HepG2 (cell line): ENCODE data around the gene PXYLP1. TPM values are rescaled to one million over a fixed set of nuclear protein-coding genes. Genes with fewer than 3 reads are reported as not detected.

Source experiments
- ATAC-seq: fragments of 200-7000 bp; cut with Tn5 transposase; 3 replicates; pipeline ENCODE4 v1.9.1; 2020; ENCODE audit warnings: mild to moderate bottlenecking, moderate library complexity
- BruUV-seq: library from RNA; stranded (reverse); fragments of 400-500 nt; replicated peaks from 2 replicates; lab custom pipeline; 2021; lab: Mats Ljungman, UMichigan
- CTCF ChIA-PET: fragments of 300-600 bp; formaldehyde crosslinking; extraction: SDS; loops from one replicate; lab custom pipeline; 2021; ENCODE audit warnings: low total read pairs, inconsistent platforms, low intra/inter-chr PET ratio; lab: Yijun Ruan, JAX
- POLR2A ChIA-PET: fragments of 350-600 bp; sonication (Branson Sonifier 250); formaldehyde crosslinking; loops from one replicate; lab custom pipeline; 2020; ENCODE audit warnings: antibody characterized with exemption, inconsistent platforms; lab: Yijun Ruan, JAX
- DNase-seq: peaks from one replicate; pipeline ENCODE4 v3.0.0-alpha.2; 2015; ENCODE audit warnings: low spot score
- FAIRE-seq: peaks from 3 replicates; lab custom pipeline; 2011; peaks lifted over from hg19 to GRCh38; lab: Jason Lieb, UNC
- H2AFZ ChIP-seq: one replicate; pipeline ENCODE4 v1.6.1; 2011; ENCODE audit warnings: low read length, inconsistent platforms
- H3K27ac ChIP-seq: fragments of 300-600 bp; 3 replicates; pipeline ENCODE4 v1.8.0; 2011; ENCODE audit warnings: mixed run types, mild to moderate bottlenecking, mixed read lengths, low read length, inconsistent platforms; ENCODE audit not compliant: insufficient read depth; ENCODE audit errors: extremely low read length
- H3K27me3 ChIP-seq, 2 experiments: fragments of 200-600 bp in 1 of 2; 2 replicates in 1 of 2; 3 replicates in 1 of 2; pipeline versions ENCODE4 v1.6.0 to v1.8.0; 2011; ENCODE audit warnings: low read length in 2 of 2, mild to moderate bottlenecking in 2 of 2, moderate library complexity in 2 of 2, inconsistent platforms in 1 of 2; ENCODE audit not compliant: insufficient read depth in 2 of 2, control insufficient read depth in 1 of 2
- H3K36me3 ChIP-seq, 2 experiments: fragments of 200-600 bp in 1 of 2; replicated peaks in 1 of 2; 2 replicates in 1 of 2; 3 replicates in 1 of 2; pipeline versions ENCODE4 v1.5.1 to v1.8.0; 2011; ENCODE audit warnings: low read length in 2 of 2, inconsistent platforms in 1 of 2; ENCODE audit not compliant: insufficient read depth in 2 of 2, control insufficient read depth in 1 of 2
- H3K4me1 ChIP-seq: 2 replicates; pipeline ENCODE4 v1.5.1; 2012; ENCODE audit warnings: low read length, inconsistent platforms; ENCODE audit not compliant: insufficient read depth
- H3K4me2 ChIP-seq: 2 replicates; pipeline ENCODE4 v1.6.0; 2011; ENCODE audit warnings: low read depth, low read length, inconsistent platforms
- H3K4me3 ChIP-seq, 3 experiments: fragments of 200-600 bp in 1 of 3; sonication (generic), shearing (Covaris generic) in 1 of 3; replicated peaks in 1 of 3; 2 replicates each; pipeline ENCODE4 v1.5.1; 2011 to 2016; ENCODE audit warnings: low read length in 3 of 3, inconsistent platforms in 2 of 3, low read depth in 2 of 3, mild to moderate bottlenecking in 2 of 3, control low read depth in 1 of 3, mixed read lengths in 1 of 3; ENCODE audit not compliant: insufficient read depth in 1 of 3
- H3K79me2 ChIP-seq: one replicate; pipeline ENCODE4 v1.6.1; 2011; ENCODE audit warnings: low read length, inconsistent platforms; ENCODE audit not compliant: insufficient read depth
- H3K9ac ChIP-seq: 2 replicates; pipeline ENCODE4 v1.6.0; 2011; ENCODE audit warnings: mild to moderate bottlenecking, low read depth, low read length, inconsistent platforms; ENCODE audit not compliant: insufficient read depth
- H3K9me3 ChIP-seq: 2 replicates; pipeline ENCODE4 v1.5.1; 2012; ENCODE audit warnings: mild to moderate bottlenecking, low read length
- H4K20me1 ChIP-seq: 2 replicates; pipeline ENCODE4 v1.6.0; 2011; ENCODE audit warnings: inconsistent platforms, mild to moderate bottlenecking, low read length, moderate library complexity; ENCODE audit not compliant: insufficient read depth
- AKNA ChIP-seq: sonication (generic); formaldehyde crosslinking; IDR thresholded peaks from 2 replicates; pipeline ENCODE4 v1.4.0; 2020; ENCODE audit warnings: missing genetic modification reagents, borderline replicate concordance
- DR1 ChIP-seq: sonication (generic); formaldehyde crosslinking; IDR thresholded peaks from 2 replicates; pipeline ENCODE4 v1.8.0; 2021; ENCODE audit warnings: mild to moderate bottlenecking, missing genetic modification reagents, inconsistent platforms
- EZH2 ChIP-seq: conservative IDR thresholded peaks from 2 replicates; pipeline ENCODE4 v1.6.1; 2012; ENCODE audit warnings: mild to moderate bottlenecking, low read depth, low read length, moderate library complexity
- JUND ChIP-seq: sonication (generic); formaldehyde crosslinking; IDR thresholded peaks from 2 replicates; pipeline ENCODE4 v1.8.0; 2022; ENCODE audit warnings: mild to moderate bottlenecking, missing genetic modification reagents
- KLF6 ChIP-seq: IDR thresholded peaks from 2 replicates; pipeline ENCODE4 v1.8.0; 2016; ENCODE audit warnings: missing biosample characterization, missing genetic modification reagents
- YY1 ChIP-seq: IDR thresholded peaks from 2 replicates; pipeline ENCODE4 v1.6.1; 2011; ENCODE audit warnings: low read length, low read depth, moderate library complexity, mild to moderate bottlenecking; ENCODE audit not compliant: insufficient read depth, insufficient replicate concordance
- ZBTB3 ChIP-seq: sonication (generic); formaldehyde crosslinking; IDR thresholded peaks from 2 replicates; pipeline ENCODE4 v1.4.0; 2020; ENCODE audit warnings: low read depth, mild to moderate bottlenecking, moderate library complexity, missing genetic modification reagents, borderline replicate concordance
- ZNF34 ChIP-seq: sonication (generic); formaldehyde crosslinking; IDR thresholded peaks from 2 replicates; pipeline ENCODE4 v1.4.0; 2020; ENCODE audit warnings: mild to moderate bottlenecking, missing genetic modification reagents, borderline replicate concordance
- ZNF367 ChIP-seq: sonication (generic); formaldehyde crosslinking; IDR thresholded peaks from 2 replicates; pipeline ENCODE4 v1.4.0; 2020; ENCODE audit warnings: missing genetic modification reagents, borderline replicate concordance
- ZNF558 ChIP-seq: sonication (generic); formaldehyde crosslinking; IDR thresholded peaks from 2 replicates; pipeline ENCODE4 v1.9.0; 2022; ENCODE audit warnings: mild to moderate bottlenecking, missing genetic modification reagents, borderline replicate concordance
- ZNF564 ChIP-seq: sonication (generic); formaldehyde crosslinking; IDR thresholded peaks from 2 replicates; pipeline ENCODE4 v1.8.1; 2023; ENCODE audit warnings: mild to moderate bottlenecking, missing genetic modification reagents
- ZNF598 ChIP-seq: sonication (generic); formaldehyde crosslinking; IDR thresholded peaks from 2 replicates; pipeline ENCODE4 v1.5.1; 2020; ENCODE audit warnings: mild to moderate bottlenecking, missing genetic modification reagents, borderline replicate concordance
- ZNF674 ChIP-seq: sonication (generic); formaldehyde crosslinking; IDR thresholded peaks from 2 replicates; pipeline ENCODE4 v1.5.0; 2020; ENCODE audit warnings: low read depth, mild to moderate bottlenecking, missing genetic modification reagents
- WGBS: methylation state at CpG from one replicate; pipeline ENCODE4 v1.1.6; 2017; ENCODE audit warnings: low lambda C conversion rate; 5-methylcytosine and 5-hydroxymethylcytosine counted together
- in situ Hi-C: cut with HindIII; loops from 2 replicates; pipeline ENCODE4 v1.10.0; 2017; ENCODE audit warnings: low pct_unique_long_range_greater_than_20kb; ENCODE audit not compliant: extremely low pct_ligation_motif_present
- intact Hi-C: fragments of 100-400 bp; cut with micrococcal nuclease; formaldehyde crosslinking; loops from one replicate; pipeline ENCODE4 v1.10.0; 2022; ENCODE audit not compliant: unreplicated experiment
- polyA plus RNA-seq, 8 experiments: library from polyadenylated mRNA; depleted of rRNA in 3 of 8; stranded (reverse) in 7 of 8; unstranded in 1 of 8; fragments of >200 nt; fragmentation: Illumina TruSeq in 4 of 8; extraction: Trizol in 4 of 8; gene quantifications; 2 replicates each; pipeline versions ENCODE4 v1.2.1 to v1.2.3, GENCODE V29; 2011 to 2016; ENCODE audit warnings: low read depth in 4 of 8, missing spikeins in 1 of 8, mixed read lengths in 1 of 8; ENCODE audit not compliant: insufficient read depth in 1 of 8
- total RNA-seq, 5 experiments: library from RNA; depleted of rRNA; stranded (reverse); fragments of >200 nt; fragmentation: Illumina TruSeq; extraction: Trizol; gene quantifications; 2 replicates each; pipeline ENCODE4 v1.2.3, GENCODE V29; 2016; ENCODE audit warnings: low read depth in 1 of 5
- TF ChIP-seq, protein P1 (sequence below): sonication (generic); formaldehyde crosslinking; IDR thresholded peaks from 2 replicates; pipeline ENCODE4 v1.5.0; 2020; ENCODE audit warnings: missing genetic modification reagents
- TF ChIP-seq, protein P2 (sequence below): sonication (generic); formaldehyde crosslinking; IDR thresholded peaks from 2 replicates; pipeline ENCODE4 v1.5.0; 2020; ENCODE audit warnings: mild to moderate bottlenecking, missing genetic modification reagents

PXYLP1 gene
- total and polyA plus RNA-seq, 2 of the 13 experiments (the other 11 are each of a cell fraction or from before 2014, with no cell fraction given): 4.9 to 8.1 TPM

- H3K27me3 ChIP-seq: no peaks in the 10 kb centered on the region
- H3K36me3 ChIP-seq: no peaks in the 10 kb centered on the region
- no peak for ATAC-seq
- H4K20me1 ChIP-seq: no peaks in the 10 kb centered on the region
- H3K4me1 ChIP-seq: peaks cover 38% of the 10 kb centered on the region
- ChIA-PET CTCF (no interaction called here), POLR2A (interaction anchor here (0.6 kb wide), 1 partner anchor 31 kb away, joined by 3 read pairs; no protein-coding TSS in a partner anchor)
- no peak overlapping the region for H3K9ac ChIP-seq
- 82% methylated on average over 5 of the region's 5 CpGs for whole genome bisulfite sequencing
- FAIRE-seq: no peak
- no peak overlapping the region for H3K27ac ChIP-seq
- H3K4me2 ChIP-seq: no peak overlapping the region
- no peak overlapping the region for H3K4me3 ChIP-seq
- no peaks in the 10 kb centered on the region for H3K79me2 ChIP-seq
- no peak overlapping the region for H2AFZ ChIP-seq
- H3K9me3 ChIP-seq: no peaks in the 10 kb centered on the region
- intact Hi-C loops (no loop called here), in situ Hi-C loops (no loop called here)
- DNase-seq: no peak
- BruUV-seq: no TSS peak
- TF ChIP-seq ZNF367 (CRISPR knock-in tag): no peak
- TF ChIP-seq DR1: no peak
- TF ChIP-seq, protein P1, sequence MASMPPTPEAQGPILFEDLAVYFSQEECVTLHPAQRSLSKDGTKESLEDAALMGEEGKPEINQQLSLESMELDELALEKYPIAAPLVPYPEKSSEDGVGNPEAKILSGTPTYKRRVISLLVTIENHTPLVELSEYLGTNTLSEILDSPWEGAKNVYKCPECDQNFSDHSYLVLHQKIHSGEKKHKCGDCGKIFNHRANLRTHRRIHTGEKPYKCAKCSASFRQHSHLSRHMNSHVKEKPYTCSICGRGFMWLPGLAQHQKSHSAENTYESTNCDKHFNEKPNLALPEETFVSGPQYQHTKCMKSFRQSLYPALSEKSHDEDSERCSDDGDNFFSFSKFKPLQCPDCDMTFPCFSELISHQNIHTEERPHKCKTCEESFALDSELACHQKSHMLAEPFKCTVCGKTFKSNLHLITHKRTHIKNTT (CRISPR knock-in tag): no peak
- no peak for TF ChIP-seq ZNF558 (CRISPR knock-in tag)
- no peak for TF ChIP-seq ZNF598 (CRISPR knock-in tag)
- TF ChIP-seq KLF6 (CRISPR knock-in tag): no peak
- TF ChIP-seq, protein P2, sequence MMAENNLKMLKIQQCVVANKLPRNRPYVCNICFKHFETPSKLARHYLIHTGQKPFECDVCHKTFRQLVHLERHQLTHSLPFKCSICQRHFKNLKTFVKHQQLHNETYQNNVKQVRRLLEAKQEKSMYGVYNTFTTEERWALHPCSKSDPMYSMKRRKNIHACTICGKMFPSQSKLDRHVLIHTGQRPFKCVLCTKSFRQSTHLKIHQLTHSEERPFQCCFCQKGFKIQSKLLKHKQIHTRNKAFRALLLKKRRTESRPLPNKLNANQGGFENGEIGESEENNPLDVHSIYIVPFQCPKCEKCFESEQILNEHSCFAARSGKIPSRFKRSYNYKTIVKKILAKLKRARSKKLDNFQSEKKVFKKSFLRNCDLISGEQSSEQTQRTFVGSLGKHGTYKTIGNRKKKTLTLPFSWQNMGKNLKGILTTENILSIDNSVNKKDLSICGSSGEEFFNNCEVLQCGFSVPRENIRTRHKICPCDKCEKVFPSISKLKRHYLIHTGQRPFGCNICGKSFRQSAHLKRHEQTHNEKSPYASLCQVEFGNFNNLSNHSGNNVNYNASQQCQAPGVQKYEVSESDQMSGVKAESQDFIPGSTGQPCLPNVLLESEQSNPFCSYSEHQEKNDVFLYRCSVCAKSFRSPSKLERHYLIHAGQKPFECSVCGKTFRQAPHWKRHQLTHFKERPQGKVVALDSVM (CRISPR knock-in tag): no peak
- TF ChIP-seq EZH2: no peak
- no peak for TF ChIP-seq YY1
- TF ChIP-seq ZNF34 (CRISPR knock-in tag): no peak
- no peak for TF ChIP-seq ZBTB3 (CRISPR knock-in tag)
- no peak for TF ChIP-seq ZNF564 (CRISPR knock-in tag)
- no peak for TF ChIP-seq JUND (CRISPR knock-in tag)
- no peak for TF ChIP-seq AKNA (CRISPR knock-in tag)
- no peak for TF ChIP-seq ZNF674
Measured at GRCh38 chr3:141240687-141241615, 9.3 kb downstream of the PXYLP1 start.
